ENCODE measurements around the gene ABCF2.

- TF ChIP-seq CTCF (IDR thresholded peaks at IDR 0.05) = no peak
- TF ChIP-seq POLR2A (IDR thresholded peaks at IDR 0.05) = no peak
Observed at GRCh38 chr7:151198945-151199848, 27.8 kb downstream of the ABCF2 start.
